Measurements from ENCODE around the gene RAD21L1.
A peak's percentile ranks its signal among the peaks of the same experiment; 100 is the strongest.

The RAD21L1 gene

DNA sequence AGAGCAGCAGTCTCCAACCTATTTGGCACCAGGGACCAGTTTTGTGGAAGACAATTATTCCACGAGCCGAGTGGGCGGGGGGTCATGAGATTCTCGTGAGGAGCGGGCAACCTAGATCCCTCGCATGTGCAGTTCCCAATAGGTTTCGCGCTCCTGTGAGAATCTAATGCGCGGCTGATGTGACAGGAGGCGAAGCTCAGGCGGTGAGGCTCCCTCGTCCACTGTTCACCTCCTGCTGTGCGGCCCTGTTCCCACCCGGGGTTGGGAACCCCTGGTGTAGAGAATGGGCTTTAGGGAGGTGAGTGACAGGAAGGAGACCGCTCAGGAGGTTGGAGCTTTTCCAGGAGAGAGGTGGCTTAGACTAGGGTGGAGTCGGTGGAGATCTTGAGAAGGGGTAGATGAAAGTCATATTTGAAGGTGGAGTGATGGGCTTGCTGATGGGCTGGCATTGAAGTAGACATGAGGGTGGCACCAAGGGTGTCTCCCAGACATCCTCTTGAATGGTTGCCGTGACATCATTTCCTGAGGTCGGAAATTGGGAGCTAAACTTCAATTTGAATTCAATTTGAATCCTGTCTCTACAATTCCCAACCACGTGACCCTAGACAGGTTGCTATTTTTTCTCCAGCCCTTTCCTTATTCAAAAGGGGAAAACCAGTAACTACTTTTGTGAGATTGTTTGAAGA is 1.5 kb upstream of the RAD21L1 start:
- Histone ChIP-seq H3K27ac (replicated peaks) (no peak overlapping the region), H3K4me3 (replicated peaks; ENCODE audit: insufficient read depth, low read length) (no peak overlapping the region), H3K27me3 (ENCODE audit: insufficient read depth, poor library complexity, severe bottlenecking) (peaks cover 26% of the 10 kb centered on the region)
- no peak for TF ChIP-seq SPI1 (IDR thresholded peaks at IDR 0.05; ENCODE audit: borderline replicate concordance, low read depth)
- no peak for TF ChIP-seq GABPA (IDR thresholded peaks at IDR 0.05; ENCODE audit: low read depth)
- TF ChIP-seq POLR2AphosphoS5 (IDR thresholded peaks at IDR 0.05; ENCODE audit: low read depth), result no peak
- TF ChIP-seq, protein P1, sequence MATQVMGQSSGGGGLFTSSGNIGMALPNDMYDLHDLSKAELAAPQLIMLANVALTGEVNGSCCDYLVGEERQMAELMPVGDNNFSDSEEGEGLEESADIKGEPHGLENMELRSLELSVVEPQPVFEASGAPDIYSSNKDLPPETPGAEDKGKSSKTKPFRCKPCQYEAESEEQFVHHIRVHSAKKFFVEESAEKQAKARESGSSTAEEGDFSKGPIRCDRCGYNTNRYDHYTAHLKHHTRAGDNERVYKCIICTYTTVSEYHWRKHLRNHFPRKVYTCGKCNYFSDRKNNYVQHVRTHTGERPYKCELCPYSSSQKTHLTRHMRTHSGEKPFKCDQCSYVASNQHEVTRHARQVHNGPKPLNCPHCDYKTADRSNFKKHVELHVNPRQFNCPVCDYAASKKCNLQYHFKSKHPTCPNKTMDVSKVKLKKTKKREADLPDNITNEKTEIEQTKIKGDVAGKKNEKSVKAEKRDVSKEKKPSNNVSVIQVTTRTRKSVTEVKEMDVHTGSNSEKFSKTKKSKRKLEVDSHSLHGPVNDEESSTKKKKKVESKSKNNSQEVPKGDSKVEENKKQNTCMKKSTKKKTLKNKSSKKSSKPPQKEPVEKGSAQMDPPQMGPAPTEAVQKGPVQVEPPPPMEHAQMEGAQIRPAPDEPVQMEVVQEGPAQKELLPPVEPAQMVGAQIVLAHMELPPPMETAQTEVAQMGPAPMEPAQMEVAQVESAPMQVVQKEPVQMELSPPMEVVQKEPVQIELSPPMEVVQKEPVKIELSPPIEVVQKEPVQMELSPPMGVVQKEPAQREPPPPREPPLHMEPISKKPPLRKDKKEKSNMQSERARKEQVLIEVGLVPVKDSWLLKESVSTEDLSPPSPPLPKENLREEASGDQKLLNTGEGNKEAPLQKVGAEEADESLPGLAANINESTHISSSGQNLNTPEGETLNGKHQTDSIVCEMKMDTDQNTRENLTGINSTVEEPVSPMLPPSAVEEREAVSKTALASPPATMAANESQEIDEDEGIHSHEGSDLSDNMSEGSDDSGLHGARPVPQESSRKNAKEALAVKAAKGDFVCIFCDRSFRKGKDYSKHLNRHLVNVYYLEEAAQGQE (IDR thresholded peaks at IDR 0.05; ENCODE audit: insufficient replicate concordance, low read depth), result no peak
- TF ChIP-seq, protein P2, sequence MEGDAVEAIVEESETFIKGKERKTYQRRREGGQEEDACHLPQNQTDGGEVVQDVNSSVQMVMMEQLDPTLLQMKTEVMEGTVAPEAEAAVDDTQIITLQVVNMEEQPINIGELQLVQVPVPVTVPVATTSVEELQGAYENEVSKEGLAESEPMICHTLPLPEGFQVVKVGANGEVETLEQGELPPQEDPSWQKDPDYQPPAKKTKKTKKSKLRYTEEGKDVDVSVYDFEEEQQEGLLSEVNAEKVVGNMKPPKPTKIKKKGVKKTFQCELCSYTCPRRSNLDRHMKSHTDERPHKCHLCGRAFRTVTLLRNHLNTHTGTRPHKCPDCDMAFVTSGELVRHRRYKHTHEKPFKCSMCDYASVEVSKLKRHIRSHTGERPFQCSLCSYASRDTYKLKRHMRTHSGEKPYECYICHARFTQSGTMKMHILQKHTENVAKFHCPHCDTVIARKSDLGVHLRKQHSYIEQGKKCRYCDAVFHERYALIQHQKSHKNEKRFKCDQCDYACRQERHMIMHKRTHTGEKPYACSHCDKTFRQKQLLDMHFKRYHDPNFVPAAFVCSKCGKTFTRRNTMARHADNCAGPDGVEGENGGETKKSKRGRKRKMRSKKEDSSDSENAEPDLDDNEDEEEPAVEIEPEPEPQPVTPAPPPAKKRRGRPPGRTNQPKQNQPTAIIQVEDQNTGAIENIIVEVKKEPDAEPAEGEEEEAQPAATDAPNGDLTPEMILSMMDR (IDR thresholded peaks at IDR 0.05; ENCODE audit: insufficient read depth, low read length), result no peak
- DNase-seq (ENCODE audit: low read depth in 1 of 2, low spot score in 1 of 2), result no peak

GRCh38 chr20:1225263-1225782 is 521 bp upstream of the RAD21L1 start:
- Histone ChIP-seq H3K27me3 (ENCODE audit: insufficient read depth, poor library complexity, severe bottlenecking) (peaks cover 30% of the 10 kb centered on the region), H3K27ac (replicated peaks) (no peak overlapping the region), H3K4me3 (replicated peaks; ENCODE audit: insufficient read depth, low read length) (peak overlapping the region; percentile 23; the same call in 1 of the 2 replicates)
- TF ChIP-seq SPI1 (IDR thresholded peaks at IDR 0.05; ENCODE audit: borderline replicate concordance, low read depth) (no peak), POLR2AphosphoS5 (IDR thresholded peaks at IDR 0.05; ENCODE audit: low read depth) (no peak), GABPA (IDR thresholded peaks at IDR 0.05; ENCODE audit: low read depth) (no peak)
- TF ChIP-seq, protein P1 (IDR thresholded peaks at IDR 0.05; ENCODE audit: insufficient replicate concordance, low read depth), result no peak
- TF ChIP-seq, protein P2 (IDR thresholded peaks at IDR 0.05; ENCODE audit: insufficient read depth, low read length), result no peak
- DNase-seq (ENCODE audit: low read depth in 1 of 2, low spot score in 1 of 2), result no peak

DNA sequence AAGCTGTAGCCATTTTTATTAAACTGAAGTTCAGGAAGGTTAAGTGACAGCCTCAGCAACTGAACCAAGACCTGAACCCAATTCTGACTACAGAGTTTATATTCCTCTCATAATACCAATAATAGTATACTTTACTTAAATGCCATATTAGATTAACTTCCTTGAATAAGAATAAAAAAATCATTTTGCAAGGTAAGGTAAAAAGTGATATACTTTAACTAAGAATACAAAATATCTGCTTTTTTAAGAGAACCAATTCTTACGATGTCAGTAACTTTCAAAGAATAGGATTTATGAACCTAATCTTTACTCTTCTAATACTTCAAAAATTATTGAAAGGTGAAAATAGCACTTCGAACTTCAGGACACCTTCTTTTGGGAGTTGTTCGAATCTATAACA is 3.7 kb downstream of the RAD21L1 start:
- no peak for TF ChIP-seq POLR2AphosphoS5 (IDR thresholded peaks at IDR 0.05; ENCODE audit: low read depth)
- no peak for TF ChIP-seq SPI1 (IDR thresholded peaks at IDR 0.05; ENCODE audit: borderline replicate concordance, low read depth)
- TF ChIP-seq, protein P1 (IDR thresholded peaks at IDR 0.05; ENCODE audit: insufficient replicate concordance, low read depth), result no peak
- no peak for TF ChIP-seq GABPA (IDR thresholded peaks at IDR 0.05; ENCODE audit: low read depth)
- TF ChIP-seq, protein P2 (IDR thresholded peaks at IDR 0.05; ENCODE audit: insufficient read depth, low read length), result no peak
- DNase-seq (ENCODE audit: low read depth in 1 of 2, low spot score in 1 of 2), result no peak
- no peak overlapping the region for H3K4me3 ChIP-seq (replicated peaks; ENCODE audit: insufficient read depth, low read length)
- H3K27me3 ChIP-seq (ENCODE audit: insufficient read depth, poor library complexity, severe bottlenecking), result peaks cover 30% of the 10 kb centered on the region
- no peak overlapping the region for H3K27ac ChIP-seq (replicated peaks)

Data from HL-60 (cell line).